B cell (primary cell): ENCODE results near the gene ZG16. TPM values are rescaled to one million over a fixed set of nuclear protein-coding genes. Genes with fewer than 3 reads are reported as not detected.

Experiments
- ATAC-seq: fragments of 200-7000 bp; cut with Tn5 transposase; one replicate; pipeline ENCODE4 v1.10.0; 2021; ENCODE audit warnings: low read depth, mild to moderate bottlenecking, moderate number of reproducible peaks, moderate library complexity
- CTCF ChIA-PET: fragments of 350-600 bp; sonication (Branson Sonifier 250); formaldehyde crosslinking; loops from one replicate; lab custom pipeline; 2021; ENCODE audit warnings: antibody characterized with exemption, inconsistent platforms; lab: Charles Lee
- POLR2A ChIA-PET: fragments of 350-600 bp; sonication (Branson Sonifier 250); formaldehyde crosslinking; loops from one replicate; lab custom pipeline; 2021; ENCODE audit warnings: antibody characterized with exemption; lab: Charles Lee
- DNase-seq: peaks from one replicate; pipeline ENCODE4 v3.0.0; 2013
- H2AFZ ChIP-seq: 2 replicates; pipeline ENCODE4 v1.6.1; 2012; ENCODE audit warnings: mild to moderate bottlenecking, low read depth, low read length; ENCODE audit not compliant: insufficient read depth, poor library complexity, severe bottlenecking
- H3K27ac ChIP-seq, 2 donors: 1 replicate in 1 of 2; 2 replicates in 1 of 2; pipeline ENCODE4 v1.5.1; 2012 to 2013; ENCODE audit warnings: low read length in 2 of 2, mild to moderate bottlenecking in 2 of 2, moderate library complexity in 1 of 2
- H3K27me3 ChIP-seq, 4 experiments: fragments of 200-600 bp in 1 of 4; sonication (generic) in 1 of 4; replicated peaks in 1 of 4; 1 replicate in 2 of 4; 2 replicates in 2 of 4; pipeline versions ENCODE4 v1.6.1 to v1.7.0; 2013 to 2016; ENCODE audit warnings: low read length in 3 of 4, mild to moderate bottlenecking in 2 of 4, mixed read lengths in 1 of 4, moderate library complexity in 1 of 4; ENCODE audit not compliant: insufficient read depth in 4 of 4, control insufficient read depth in 3 of 4; ENCODE audit errors: control extremely low read depth in 1 of 4
- H3K36me3 ChIP-seq, 2 experiments: replicated peaks in 1 of 2; 1 replicate in 1 of 2; 2 replicates in 1 of 2; pipeline versions ENCODE4 v1.6.1 to v1.7.1; 2013; ENCODE audit warnings: low read length in 1 of 2; ENCODE audit not compliant: insufficient read depth in 2 of 2, control insufficient read depth in 1 of 2; ENCODE audit errors: control extremely low read depth in 1 of 2, extremely low read depth in 1 of 2
- H3K4me1 ChIP-seq, 2 donors: fragments of 200-600 bp in 1 of 2; sonication (generic) in 1 of 2; 1 replicate in 1 of 2; 2 replicates in 1 of 2; pipeline versions ENCODE4 v1.5.1 to v1.6.1; 2013 to 2017; ENCODE audit warnings: low read length in 2 of 2; ENCODE audit not compliant: control insufficient read depth in 2 of 2, insufficient read depth in 2 of 2
- H3K4me2 ChIP-seq: replicated peaks from 2 replicates; pipeline ENCODE3; 2012; ENCODE audit warnings: mild to moderate bottlenecking, low read depth, low read length; ENCODE audit not compliant: poor library complexity, severe bottlenecking
- H3K4me3 ChIP-seq, 5 experiments: fragments of 200-600 bp in 1 of 5; sonication (generic) in 1 of 5; 1 replicate in 3 of 5; 2 replicates in 2 of 5; pipeline versions ENCODE4 v1.5.1 to v1.7.0; 2011 to 2016; ENCODE audit warnings: low read length in 4 of 5, mild to moderate bottlenecking in 4 of 5, low read depth in 2 of 5, control low read depth in 1 of 5, moderate library complexity in 1 of 5; ENCODE audit not compliant: insufficient read depth in 1 of 5; ENCODE audit errors: control extremely low read depth in 1 of 5, extremely low read depth in 1 of 5
- H3K79me2 ChIP-seq: fragments of 200-600 bp; sonication (generic); one replicate; pipeline ENCODE4 v1.6.0; 2016; ENCODE audit warnings: low read length; ENCODE audit not compliant: control insufficient read depth, insufficient read depth
- H3K9ac ChIP-seq: fragments of 200-600 bp; sonication (generic); 2 replicates; pipeline ENCODE4 v1.6.1; 2017; ENCODE audit warnings: mild to moderate bottlenecking, low read length, moderate library complexity
- H3K9me3 ChIP-seq, 3 donors: one replicate each; pipeline versions ENCODE4 v1.6.1 to v1.7.1; 2013; ENCODE audit warnings: low read length in 2 of 3; ENCODE audit not compliant: control insufficient read depth in 2 of 3, insufficient read depth in 1 of 3; ENCODE audit errors: control extremely low read depth in 1 of 3
- H4K20me1 ChIP-seq: 2 replicates; pipeline ENCODE4 v1.6.0; 2012; ENCODE audit warnings: mild to moderate bottlenecking, low read length; ENCODE audit not compliant: insufficient read depth, control insufficient read depth, poor library complexity, severe bottlenecking
- H3K27ac Mint-ChIP-seq: one replicate; pipeline ENCODE4 v1.8.0; 2021; ENCODE audit warnings: mixed read lengths
- H3K27me3 Mint-ChIP-seq: one replicate; pipeline ENCODE4 v1.8.0; 2021; ENCODE audit warnings: mixed read lengths
- H3K4me1 Mint-ChIP-seq: one replicate; pipeline ENCODE4 v1.8.0; 2021; ENCODE audit warnings: mixed read lengths
- H3K4me3 Mint-ChIP-seq: one replicate; pipeline ENCODE4 v1.8.0; 2021; ENCODE audit warnings: mixed read lengths
- H3K9me3 Mint-ChIP-seq: one replicate; pipeline ENCODE4 v1.8.0; 2022; ENCODE audit warnings: mixed read lengths; ENCODE audit not compliant: insufficient read depth
- CTCF ChIP-seq: fragments of 200-600 bp; IDR thresholded peaks from one replicate; pipeline ENCODE4 v1.8.0; 2022; ENCODE audit warnings: antibody characterized with exemption, mild to moderate bottlenecking
- EZH2 ChIP-seq: IDR thresholded peaks from 2 replicates; pipeline ENCODE4 v1.6.1; 2012; ENCODE audit warnings: borderline replicate concordance, low read depth, mild to moderate bottlenecking, moderate library complexity, low read length; ENCODE audit not compliant: insufficient read depth, poor library complexity, severe bottlenecking
- WGBS: methylation state at CpG from one replicate; pipeline ENCODE4 v1.1.5; 2013; ENCODE audit warnings: missing lambda C conversion rate; ENCODE audit not compliant: insufficient coverage; 5-methylcytosine and 5-hydroxymethylcytosine counted together
- intact Hi-C: fragments of 100-400 bp; cut with micrococcal nuclease; formaldehyde crosslinking; loops from one replicate; pipeline ENCODE4 v1.10.0; 2022
- polyA plus RNA-seq: library from polyadenylated mRNA; depleted of rRNA; stranded (reverse); fragments of >200 nt; gene quantifications from 2 replicates; pipeline ENCODE4 v1.2.3, GENCODE V29; 2012
- total RNA-seq, 2 donors: library from RNA; stranded (reverse); fragments of 120-200 nt in 1 of 2; gene quantifications; 1 replicate in 1 of 2; 2 replicates in 1 of 2; pipeline versions ENCODE4 v1.2.3 to v1.2.4, GENCODE V29; 2013 to 2022

Gene ZG16
- total and polyA plus RNA-seq, 2 donors (not counting 1 experiment from before 2014, with no cell fraction given): 0.06 TPM; not detected in 1

DNA sequence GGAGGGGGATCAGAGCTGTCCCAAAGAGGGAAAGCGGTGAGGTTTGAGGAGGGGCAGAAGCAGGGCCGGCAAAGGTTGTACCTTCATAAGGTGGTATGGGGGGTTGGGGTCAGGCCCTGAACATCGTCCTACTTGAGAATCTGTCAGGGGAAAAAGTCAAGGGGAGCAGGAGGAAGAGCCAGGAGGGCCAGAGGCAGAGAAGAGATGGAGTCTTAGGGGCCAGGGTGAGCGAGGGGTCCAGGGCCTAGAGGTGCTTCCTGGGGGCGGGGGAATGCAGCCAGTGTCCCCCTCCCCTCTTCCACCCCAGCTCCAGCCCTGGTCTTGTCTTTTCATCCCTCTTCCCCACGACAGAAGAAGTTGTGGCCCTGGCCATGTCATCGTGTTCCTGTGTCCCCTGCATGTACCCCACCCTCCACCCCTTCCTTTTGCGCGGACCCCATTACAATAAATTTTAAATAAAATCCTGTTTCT lies 32.7 kb downstream of the ZG16 start:
- H3K4me2 ChIP-seq: peak overlapping the region; percentile 99
- Mint-ChIP-seq H3K4me3 (peak overlapping the region; percentile 88), H3K27me3 (no peaks in the 10 kb centered on the region), H3K27ac (peak overlapping the region; percentile 76), H3K9me3 (no peaks in the 10 kb centered on the region), H3K4me1 (peaks cover 52% of the 10 kb centered on the region)
- intact Hi-C loops: loop anchor here (10.0 kb wide), 1 partner anchor 216 kb away; no protein-coding TSS in a partner anchor
- no peak overlapping the region for H2AFZ ChIP-seq
- peaks cover 39% of the 10 kb centered on the region for H4K20me1 ChIP-seq
- H3K27me3 ChIP-seq: peaks cover 0 to 13% (median 5%) of the 10 kb centered on the region in 4 experiments
- peak overlapping the region in 4 of 5 experiments; percentile 35 to 69 (median 50) for H3K4me3 ChIP-seq
- ATAC-seq: no peak
- CTCF ChIA-PET: interaction anchor here (0.6 to 1.2 kb wide), 3 partner anchors 9 to 137 kb away, joined by 3 to 4 read pairs (median 3); partner anchors contain the start of gene MVP
- peaks cover 2 to 18% of the 10 kb centered on the region in 2 experiments for H3K36me3 ChIP-seq
- 51% methylated on average over 8 of the region's 9 CpGs for WGBS
- peak overlapping the region; percentile 68 for H3K9ac ChIP-seq
- DNase-seq: no peak
- H3K27ac ChIP-seq: no peak overlapping the region
- TF ChIP-seq EZH2 (no peak), CTCF (no peak)
- peaks cover 57 to 63% of the 10 kb centered on the region in 2 donors for H3K4me1 ChIP-seq
- H3K9me3 ChIP-seq: peaks cover 0 to 5% (median 0%) of the 10 kb centered on the region in 3 donors
- H3K79me2 ChIP-seq: peaks cover 34% of the 10 kb centered on the region
- POLR2A ChIA-PET: interaction anchor here (0.5 kb wide), 1 partner anchor 192 kb away, joined by 3 read pairs; no protein-coding TSS in a partner anchor
